GM10847 (cell line): ENCODE measurements around the gene ABCC4.

ENCODE experiments used
- POLR2A ChIP-seq: IDR thresholded peaks from 2 replicates; pipeline ENCODE4 v1.6.1; 2011; ENCODE audit not compliant: insufficient read length; ENCODE audit errors: extremely low read depth

The ABCC4 gene

GRCh38 chr13:95246292-95247082, 54.8 kb downstream of the ABCC4 start:
- TF ChIP-seq POLR2A: no peak

DNA sequence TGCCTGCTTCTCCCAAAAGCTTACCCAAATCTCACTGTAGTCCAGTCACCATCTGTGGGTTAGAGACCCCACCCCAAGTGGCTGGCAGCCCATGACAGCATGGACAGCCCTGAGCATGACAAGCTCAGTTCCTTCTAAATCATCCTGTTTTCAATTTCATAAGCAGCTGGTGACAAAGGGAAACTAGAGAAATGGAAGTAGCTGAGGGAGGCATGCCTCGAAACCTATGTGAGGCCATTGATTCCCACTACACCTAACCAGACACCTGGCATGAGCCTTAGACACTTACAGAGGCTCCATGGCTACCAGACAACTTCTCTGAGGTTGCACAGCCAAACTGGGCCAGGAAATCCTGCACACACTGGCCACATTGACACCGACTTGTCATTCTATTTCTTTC, 56.2 kb downstream of the ABCC4 start:
- TF ChIP-seq POLR2A: no peak

DNA sequence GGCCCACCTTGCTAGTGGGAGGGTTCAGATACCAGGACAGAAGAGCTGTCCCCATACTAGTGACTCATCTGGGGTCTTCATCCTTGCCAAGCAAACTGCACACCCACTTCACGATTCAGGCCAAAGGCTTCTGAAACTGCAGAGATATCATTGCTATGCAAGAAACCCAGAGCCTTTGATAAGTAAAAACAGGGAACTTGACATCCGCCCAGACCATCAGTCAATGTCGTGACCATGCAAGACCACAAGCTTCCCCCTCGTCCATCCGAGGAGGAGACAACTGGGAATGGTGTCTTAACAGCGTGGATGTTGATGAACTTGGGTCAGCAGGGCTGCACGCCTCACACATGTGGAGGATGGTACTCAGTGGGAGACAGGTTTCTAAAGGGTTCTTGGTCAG, 58.0 kb downstream of the ABCC4 start:
- no peak for TF ChIP-seq POLR2A

GRCh38 chr13:95241321-95241720, 59.9 kb downstream of the ABCC4 start:
- TF ChIP-seq POLR2A: no peak

GRCh38 chr13:95239283-95239682, 62.0 kb downstream of the ABCC4 start:
- no peak for TF ChIP-seq POLR2A

GRCh38 chr13:95237310-95237870, 63.9 kb downstream of the ABCC4 start:
- TF ChIP-seq POLR2A: no peak

GRCh38 chr13:95236774-95237173, 64.5 kb downstream of the ABCC4 start:
- no peak for TF ChIP-seq POLR2A

- no peak for TF ChIP-seq POLR2A
Observed at GRCh38 chr13:95235974-95236373, 65.3 kb downstream of the ABCC4 start.

DNA sequence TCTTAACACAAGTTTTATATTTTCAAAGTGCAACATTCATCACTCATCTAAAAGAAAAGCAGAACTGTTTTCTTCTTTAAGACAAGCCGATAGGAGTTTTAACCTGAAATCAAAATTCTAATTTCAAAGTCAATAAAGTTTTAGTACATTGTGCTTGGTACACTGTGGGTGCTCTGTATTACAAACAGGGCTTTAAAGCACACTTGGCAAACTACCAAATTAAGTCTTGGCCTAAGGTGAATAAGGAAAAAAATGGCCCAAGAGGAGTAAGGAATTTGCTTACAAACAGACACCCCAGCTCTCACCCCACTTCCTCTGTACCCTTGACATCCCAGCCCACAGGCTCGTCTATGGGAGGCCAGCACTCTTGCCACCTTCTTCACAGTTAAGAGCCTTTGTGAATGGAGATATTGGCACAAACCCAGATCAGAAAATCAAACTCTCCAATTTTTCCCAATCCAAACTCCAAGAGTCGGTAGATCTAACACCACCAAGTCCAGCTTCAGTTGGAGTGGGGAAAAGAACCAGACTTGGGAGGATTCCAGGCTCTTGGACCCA, 66.0 kb downstream of the ABCC4 start:
- no peak for TF ChIP-seq POLR2A

GRCh38 chr13:95234242-95234641, 67.0 kb downstream of the ABCC4 start:
- no peak for TF ChIP-seq POLR2A

DNA sequence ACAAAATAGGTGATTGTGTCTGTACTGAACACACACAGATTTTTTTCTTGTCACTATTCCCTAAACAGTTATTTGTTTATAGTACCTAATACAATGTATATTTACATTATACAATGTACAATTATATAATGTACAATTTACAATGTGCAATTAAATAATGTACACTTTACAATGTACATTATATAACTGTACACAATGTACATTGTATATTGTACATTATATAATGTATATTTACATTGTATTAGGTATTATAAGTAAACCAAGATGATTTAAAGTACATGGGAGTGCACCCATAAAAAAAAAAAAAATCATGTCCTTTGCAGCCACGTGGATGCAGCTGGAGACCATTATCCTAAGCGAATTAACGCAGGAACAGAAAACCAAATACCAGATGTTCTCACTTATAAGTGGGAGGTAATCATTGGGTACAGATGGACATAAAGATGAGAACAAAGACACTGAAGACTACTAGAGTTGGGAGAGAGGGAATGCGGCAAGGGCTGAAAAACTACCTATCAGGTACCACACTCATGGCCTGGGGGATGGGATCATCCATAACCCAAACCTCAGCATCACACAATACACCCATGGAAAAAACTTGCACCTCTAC, 68.1 kb downstream of the ABCC4 start:
- no peak for TF ChIP-seq POLR2A

- TF ChIP-seq POLR2A: no peak
Observed at GRCh38 chr13:95231393-95231792, 69.9 kb downstream of the ABCC4 start.

- no peak for TF ChIP-seq POLR2A
Observed at GRCh38 chr13:95229855-95230254, 71.4 kb downstream of the ABCC4 start.

DNA sequence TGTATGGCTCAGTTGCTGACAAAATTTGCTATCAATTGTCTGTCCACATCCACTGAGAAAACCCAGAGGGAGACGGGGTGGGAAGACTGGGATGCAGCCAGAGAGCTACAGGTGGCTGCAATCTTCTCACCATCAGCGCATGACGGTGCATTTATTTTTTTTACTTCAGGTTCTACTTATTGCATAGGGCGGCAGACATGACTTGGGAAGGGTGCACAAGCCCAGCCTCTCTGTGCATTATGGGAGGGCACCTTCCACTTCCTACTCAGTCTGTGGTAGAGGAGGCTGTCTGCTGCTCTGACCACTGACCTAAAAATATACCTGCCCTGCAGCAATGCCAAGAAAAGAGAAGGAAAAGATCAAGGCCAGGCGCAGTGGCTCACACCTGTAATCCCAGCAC, 73.1 kb downstream of the ABCC4 start:
- TF ChIP-seq POLR2A: no peak

- TF ChIP-seq POLR2A: no peak
Observed at GRCh38 chr13:95226932-95227695, 74.1 kb downstream of the ABCC4 start.
